ENCODE data around the gene TBP. TPM values are rescaled to one million over a fixed set of nuclear protein-coding genes. Genes with fewer than 3 reads are reported as not detected.
"Not testable (repeated sequence)": the region's sequence is repeated elsewhere in the genome, so short reads cannot be mapped to it uniquely, and the experiment has no call there.

Gene TBP
- total RNA-seq, 1 experiment from 2014 or later, result 19.2 TPM

DNA sequence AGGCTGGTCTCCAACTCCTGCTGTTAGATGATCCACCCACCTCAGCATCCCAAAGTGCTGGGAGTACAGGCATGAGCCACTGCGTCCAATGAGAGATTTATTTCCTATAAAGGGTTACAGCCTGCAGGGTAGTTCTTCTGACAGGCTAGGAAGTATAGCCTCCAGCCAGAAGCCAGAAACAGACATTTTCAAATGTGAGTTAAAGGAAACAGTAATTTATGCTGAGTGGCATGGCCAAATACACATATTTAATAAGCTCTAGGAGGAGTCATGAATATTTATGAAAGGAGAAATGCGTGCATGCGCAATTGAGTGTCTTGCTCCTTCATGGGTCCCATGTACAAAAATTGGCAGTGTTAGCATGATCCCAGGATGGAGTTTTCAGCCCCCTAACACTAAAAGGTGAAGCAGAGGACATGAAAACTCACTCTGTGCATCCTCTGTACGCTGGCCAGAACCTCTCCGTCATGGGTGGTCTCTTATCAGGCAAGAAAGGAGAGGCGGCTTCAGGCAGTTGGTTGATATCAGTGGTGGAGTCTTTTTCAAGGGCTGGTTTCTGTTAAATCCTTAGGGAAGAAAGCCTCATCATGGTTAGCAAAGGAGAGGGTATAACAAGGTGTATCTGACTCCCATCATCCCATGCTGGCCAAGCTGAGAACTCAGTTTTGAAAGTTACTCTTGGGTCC lies 51.5 kb downstream of the TBP start:
- no peak for DNase-seq (ENCODE audit: low read depth)

GRCh38 chr6:170609225-170609624 lies 55.1 kb downstream of the TBP start:
- DNase-seq (ENCODE audit: low read depth), result not testable (repeated sequence)

GRCh38 chr6:170612256-170612804 lies 58.2 kb downstream of the TBP start:
- not testable (repeated sequence) for DNase-seq (ENCODE audit: low read depth)

GRCh38 chr6:170616020-170616554 lies 61.9 kb downstream of the TBP start:
- DNase-seq (ENCODE audit: low read depth), result not testable (repeated sequence)

Other genes starting within 250 kb of the TBP start
- 11.6 and 15.0 TPM in 2 replicates for gene FAM120B, start 247.6 kb upstream of the TBP start, total RNA-seq (2014; rRNA removed)
- gene PSMB1, start 1.1 kb upstream of the TBP start, total RNA-seq (2014; rRNA removed), result 280 and 297 TPM in 2 replicates
- gene PDCD2, start 30.3 kb downstream of the TBP start, total RNA-seq (2014; rRNA removed), result 123 and 152 TPM in 2 replicates